Stimulated activated CD4-positive, alpha-beta T cell treated with anti-CD3 and anti-CD28 coated beads, Interleukin-4, amount 100 ng/mL, for 24 hours (primary cell): ENCODE results near the gene CCL7.

ENCODE experiments used
- DNase-seq: peaks from one replicate; pipeline ENCODE4 v3.0.0-alpha.2; 2020

The CCL7 gene

GRCh38 chr17:34291721-34292348 lies 21.8 kb downstream of the CCL7 start:
- no peak for DNase-seq

DNA sequence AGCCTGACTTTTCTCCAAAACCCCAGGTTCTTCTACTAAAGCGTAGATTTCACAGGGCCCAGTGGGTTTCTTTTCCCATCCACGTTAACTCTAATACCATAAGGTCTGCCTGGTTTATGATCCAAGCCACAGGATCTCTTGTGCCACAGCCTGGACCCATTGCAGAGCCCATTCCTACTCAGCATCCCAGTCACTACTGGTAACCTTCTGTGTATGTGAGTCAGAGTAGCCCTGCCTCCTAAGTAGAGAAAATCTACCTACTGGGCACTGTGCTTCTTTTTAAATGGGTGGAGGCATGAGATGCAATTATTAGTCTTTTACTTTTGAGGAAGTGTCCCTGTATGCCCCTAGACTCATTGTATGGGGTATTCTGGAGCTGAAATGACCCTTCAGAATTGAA lies 29.0 kb downstream of the CCL7 start:
- DNase-seq = no peak

DNA sequence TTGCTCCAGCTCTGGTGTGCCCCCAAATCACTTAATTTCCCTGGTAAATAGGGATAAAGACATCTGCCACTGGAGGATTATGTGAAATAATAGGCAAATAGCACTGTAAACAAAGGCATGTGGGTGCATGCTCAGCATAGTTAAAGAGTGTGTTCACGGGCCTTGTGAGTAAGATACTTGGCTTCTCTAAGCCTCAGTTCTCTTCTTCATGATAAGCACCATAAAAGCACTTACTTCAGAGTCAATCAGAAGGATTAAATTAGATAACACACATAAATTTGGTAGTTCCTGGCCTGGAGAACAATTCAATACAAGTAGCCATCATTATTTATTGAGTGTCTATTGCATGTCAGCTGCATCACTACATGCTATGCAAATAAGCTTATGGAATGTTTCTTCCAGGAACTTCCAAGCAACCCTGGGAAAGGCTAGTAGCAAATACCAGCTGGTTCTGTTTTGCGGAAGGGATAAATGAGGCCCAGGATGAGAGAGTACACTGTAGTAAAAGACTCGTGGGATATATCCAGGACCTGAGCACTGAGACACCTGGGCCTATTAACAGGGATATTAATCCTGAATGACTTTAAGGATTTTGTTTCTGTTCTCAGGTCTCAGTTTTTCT lies 30.0 kb downstream of the CCL7 start:
- DNase-seq = no peak

DNA sequence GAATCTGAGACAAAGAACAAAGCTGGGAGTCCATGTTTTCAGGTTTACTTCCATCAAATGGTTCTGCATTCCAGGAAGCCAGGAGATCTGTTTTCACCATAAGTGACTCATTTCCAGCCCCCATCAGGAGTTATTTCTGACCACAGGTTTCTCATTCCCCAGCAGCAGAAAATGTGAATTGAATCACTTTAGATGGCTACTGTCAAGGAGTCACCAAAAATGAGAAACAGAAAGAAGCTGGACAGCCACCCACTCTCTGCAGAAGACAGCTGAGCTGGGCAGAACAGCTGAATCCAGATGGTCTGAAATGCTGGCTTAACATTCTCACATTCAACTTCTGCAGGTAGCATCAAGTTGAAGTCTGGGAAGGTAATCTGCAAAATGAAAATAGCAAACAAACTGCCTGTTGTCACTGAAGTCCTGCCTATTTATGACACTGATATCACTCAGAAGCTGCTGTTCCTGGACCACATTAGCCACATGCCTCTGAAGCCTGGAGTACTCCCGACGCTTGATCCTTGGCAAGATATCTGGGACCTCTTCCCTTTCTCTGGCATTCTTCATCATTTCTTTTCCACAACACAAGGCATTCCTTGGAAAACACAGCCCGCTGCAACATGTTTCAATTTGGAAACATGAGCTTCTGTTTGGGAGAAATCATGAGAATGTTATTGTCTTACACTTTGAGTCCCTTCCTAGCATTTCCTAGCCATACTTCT lies 30.8 kb downstream of the CCL7 start:
- no peak for DNase-seq

- no peak for DNase-seq
These were observed 32.0 kb downstream of the CCL7 start for GRCh38 chr17:34301986-34302385.

GRCh38 chr17:34302636-34303035 lies 32.6 kb downstream of the CCL7 start:
- DNase-seq = no peak

- DNase-seq = no peak
These were observed 33.6 kb downstream of the CCL7 start for GRCh38 chr17:34303606-34304005.

DNA sequence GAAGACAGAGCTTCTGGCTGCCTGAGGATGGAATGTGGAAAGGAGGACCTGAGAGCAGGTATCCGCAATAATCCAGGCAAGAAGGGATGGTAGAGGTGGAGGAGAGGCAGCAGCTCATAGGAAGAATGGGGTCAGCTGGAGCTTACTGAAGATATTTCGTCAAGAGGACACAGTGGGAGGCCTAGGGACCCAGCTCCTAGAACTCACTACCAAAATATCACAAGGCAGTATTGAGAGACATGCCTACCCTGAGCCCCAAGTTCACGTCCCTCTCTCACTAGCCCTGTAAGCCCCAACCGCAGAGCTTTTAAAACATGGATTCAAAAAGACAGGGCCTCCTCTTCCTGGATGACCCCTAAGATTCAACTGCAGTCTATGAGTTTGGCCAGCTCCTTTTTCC lies 35.0 kb downstream of the CCL7 start:
- no peak for DNase-seq

DNA sequence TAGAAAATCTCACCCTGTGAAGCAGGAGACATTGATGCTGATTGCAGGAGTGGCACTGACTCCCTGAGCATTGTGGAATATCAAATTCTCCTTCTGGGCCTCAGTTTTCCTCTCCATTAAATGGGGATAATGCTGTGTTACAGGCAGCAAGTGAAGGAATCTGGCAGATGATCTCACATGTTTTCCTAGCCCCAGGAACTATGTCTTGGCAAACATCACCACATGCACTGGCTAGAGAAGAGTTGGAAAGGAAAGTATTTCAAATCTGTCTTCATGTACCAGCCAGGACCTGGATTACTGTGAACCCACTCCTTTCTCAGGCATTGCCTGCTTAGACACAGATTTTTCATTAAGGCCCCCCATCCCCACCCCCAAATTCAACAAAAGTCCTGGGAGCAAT lies 35.6 kb downstream of the CCL7 start:
- DNase-seq = no peak

DNA sequence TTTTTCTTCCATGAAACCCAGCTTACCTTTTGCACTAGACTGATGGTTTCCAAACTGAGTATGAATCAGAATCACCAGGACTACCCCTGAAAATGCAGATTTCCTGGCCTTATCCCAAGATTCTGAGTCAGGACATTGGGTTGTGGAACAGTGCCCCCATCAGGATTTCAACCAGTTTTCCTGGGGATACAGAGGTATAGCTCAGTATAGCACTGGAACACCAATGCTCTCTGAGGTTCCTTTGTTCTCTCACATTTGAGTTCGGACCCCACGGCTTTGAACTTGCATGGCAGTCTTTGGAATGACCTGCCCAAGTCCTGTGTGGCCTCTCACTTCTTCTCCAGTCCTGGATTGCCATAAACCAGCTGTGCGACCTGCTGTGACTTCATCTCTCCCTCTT lies 36.4 kb downstream of the CCL7 start:
- DNase-seq = no peak

DNA sequence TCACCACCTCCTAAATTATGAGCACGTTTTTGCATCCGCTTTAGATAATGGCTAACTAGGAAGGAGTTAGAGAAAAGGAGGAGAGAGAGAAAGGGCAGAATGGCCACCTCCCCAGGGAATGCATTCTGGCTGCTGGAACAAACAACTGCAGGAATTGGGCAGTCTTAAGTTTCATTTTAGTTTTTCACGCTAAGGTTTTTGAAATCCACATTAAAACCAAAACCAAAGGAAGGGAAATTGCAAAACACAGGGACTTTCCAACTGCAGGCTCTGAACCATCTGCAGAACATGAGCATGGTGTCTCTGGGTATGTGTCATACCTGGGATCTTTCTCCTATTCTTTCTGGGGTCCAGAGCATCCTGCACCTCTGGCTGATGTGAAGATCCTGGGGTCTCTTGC lies 37.1 kb downstream of the CCL7 start:
- DNase-seq = no peak

- no peak for DNase-seq
These were observed 38.4 kb downstream of the CCL7 start for GRCh38 chr17:34308371-34308770.

- DNase-seq = no peak
These were observed 41.3 kb downstream of the CCL7 start for GRCh38 chr17:34311291-34311690.

DNA sequence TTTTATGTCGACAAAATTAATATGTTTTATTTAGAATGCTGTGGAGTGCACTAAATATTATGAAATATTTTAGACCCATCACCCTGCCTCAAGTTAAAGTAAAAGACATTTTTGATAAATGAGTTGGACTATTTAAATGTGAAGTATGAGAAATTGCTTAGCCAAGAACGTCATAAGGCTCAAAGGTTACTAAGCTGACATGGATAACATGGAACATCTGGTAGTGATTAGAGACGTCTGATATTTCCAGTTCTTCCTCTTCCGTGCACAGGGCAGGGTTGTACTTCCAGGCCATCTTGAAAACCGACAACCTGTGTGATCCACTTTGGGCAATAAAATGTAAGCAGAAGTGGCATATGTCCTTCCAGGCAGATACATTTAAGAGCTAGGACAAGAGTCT lies 42.1 kb downstream of the CCL7 start:
- DNase-seq = no peak

DNA sequence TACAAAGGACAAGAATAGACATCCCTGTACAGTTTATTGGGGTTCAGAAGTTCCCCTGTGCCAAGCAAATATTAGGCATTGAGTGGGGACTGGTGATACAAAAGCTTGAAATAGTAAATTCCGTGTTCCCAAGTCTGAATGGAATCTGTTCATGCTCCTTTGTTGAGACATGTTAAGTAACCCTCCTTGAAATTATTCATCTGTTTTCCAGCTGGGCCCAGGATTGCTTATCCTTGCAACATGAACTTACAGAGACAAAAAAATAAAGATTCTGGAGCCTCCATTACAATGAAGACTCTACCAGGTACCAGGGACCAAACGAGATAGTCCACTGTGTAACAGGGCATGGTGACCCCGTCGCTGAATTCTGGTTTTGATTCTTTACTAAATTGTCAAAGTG lies 43.1 kb downstream of the CCL7 start:
- DNase-seq = no peak

GRCh38 chr17:34314279-34314678 lies 44.3 kb downstream of the CCL7 start:
- no peak for DNase-seq

DNA sequence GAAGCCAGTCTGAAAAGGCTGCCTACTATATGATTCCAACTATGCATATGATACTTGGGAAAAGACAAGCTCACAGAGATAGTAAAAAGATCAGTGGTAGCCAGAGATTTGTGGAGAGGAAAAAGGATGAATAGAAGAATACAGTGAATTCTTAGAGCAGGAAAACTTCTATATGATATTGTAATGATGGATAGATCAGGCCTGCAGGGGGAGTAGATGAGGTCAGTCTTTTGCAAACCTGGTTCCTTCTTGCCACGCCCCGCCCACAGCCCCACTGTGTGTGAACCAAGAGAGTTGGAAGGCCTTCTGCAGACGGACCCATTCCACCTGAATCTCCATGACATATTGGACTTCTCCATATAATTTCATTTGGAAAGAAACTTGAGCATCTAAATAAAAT lies 48.5 kb downstream of the CCL7 start:
- no peak for DNase-seq

DNA sequence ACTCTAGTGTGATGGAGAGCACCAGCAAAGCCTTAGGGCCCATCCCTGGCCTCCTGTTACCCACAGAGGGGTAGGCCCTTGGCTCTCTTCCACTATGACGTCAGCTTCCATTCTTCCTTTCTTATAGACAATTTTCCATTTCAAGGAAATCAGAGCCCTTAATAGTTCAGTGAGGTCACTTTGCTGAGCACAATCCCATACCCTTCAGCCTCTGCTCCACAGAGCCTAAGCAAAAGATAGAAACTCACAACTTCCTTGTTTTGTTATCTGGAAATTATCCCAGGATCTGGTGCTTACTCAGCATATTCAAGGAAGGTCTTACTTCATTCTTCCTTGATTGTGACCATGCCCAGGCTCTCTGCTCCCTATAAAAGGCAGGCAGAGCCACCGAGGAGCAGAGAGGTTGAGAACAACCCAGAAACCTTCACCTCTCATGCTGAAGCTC lies 49.0 kb downstream of the CCL7 start, which contains the start of gene CCL8:
Gene CCL8 (plus strand): TSS at position 397 of the 445 bp plus-strand sequence. CDS start 67 bp downstream, outside the sequence.
- DNase-seq = no peak
